MM.1S (cell line): ENCODE results near the gene RGS7.

Experiments used
- DNase-seq: peaks from one replicate; pipeline ENCODE4 v3.0.0-alpha.2; 2015
- H2AFZ ChIP-seq: fragments of 300-600 bp; sonication (generic); 2 replicates; pipeline ENCODE4 v1.6.0; 2016; ENCODE audit warnings: antibody characterized with exemption, low read length
- H3F3A ChIP-seq: fragments of 300-600 bp; sonication (generic); 2 replicates; pipeline ENCODE4 v1.6.1; 2016; ENCODE audit warnings: mild to moderate bottlenecking, antibody characterized with exemption, low read length, moderate library complexity, mixed read lengths; ENCODE audit not compliant: insufficient read depth
- H3K27ac ChIP-seq: fragments of 300-600 bp; sonication (generic); 2 replicates; pipeline ENCODE4 v1.5.1; 2016; ENCODE audit warnings: mild to moderate bottlenecking, low read length
- H3K27me3 ChIP-seq: fragments of 300-600 bp; sonication (generic); replicated peaks from 2 replicates; pipeline ENCODE4 v1.6.0; 2016; ENCODE audit warnings: low read length; ENCODE audit not compliant: insufficient read depth
- H3K36me3 ChIP-seq: fragments of 300-600 bp; sonication (generic); replicated peaks from 2 replicates; pipeline ENCODE4 v1.6.1; 2016; ENCODE audit warnings: mild to moderate bottlenecking, low read length, mixed read lengths; ENCODE audit not compliant: insufficient read depth
- H3K4me1 ChIP-seq: fragments of 300-600 bp; sonication (generic); 2 replicates; pipeline ENCODE4 v1.6.1; 2016; ENCODE audit warnings: low read length, mixed read lengths
- H3K4me2 ChIP-seq: fragments of 300-600 bp; sonication (generic); 2 replicates; pipeline ENCODE4 v1.6.0; 2016; ENCODE audit warnings: low read depth, low read length
- H3K4me3 ChIP-seq: fragments of 300-600 bp; sonication (generic); 2 replicates; pipeline ENCODE4 v1.5.1; 2016; ENCODE audit warnings: low read length, mixed read lengths
- H3K79me2 ChIP-seq: fragments of 300-600 bp; sonication (generic); 2 replicates; pipeline ENCODE4 v1.6.1; 2016; ENCODE audit warnings: mixed run types, low read length, mixed read lengths
- H3K9ac ChIP-seq: fragments of 300-600 bp; sonication (generic); 2 replicates; pipeline ENCODE4 v1.6.1; 2016; ENCODE audit warnings: low read length, mixed read lengths
- H3K9me2 ChIP-seq: fragments of 300-600 bp; sonication (generic); replicated peaks from 2 replicates; pipeline ENCODE4 v1.6.1; 2016; ENCODE audit warnings: mild to moderate bottlenecking, low read length, mixed read lengths; ENCODE audit not compliant: insufficient read depth
- H3K9me3 ChIP-seq: fragments of 300-600 bp; sonication (generic); replicated peaks from 2 replicates; pipeline ENCODE4 v1.6.1; 2016; ENCODE audit warnings: mild to moderate bottlenecking, low read length, mixed read lengths; ENCODE audit not compliant: insufficient read depth
- H4K20me1 ChIP-seq: fragments of 300-600 bp; sonication (generic); 2 replicates; pipeline ENCODE4 v1.6.1; 2016; ENCODE audit warnings: mild to moderate bottlenecking, low read length, moderate library complexity, mixed read lengths; ENCODE audit not compliant: insufficient read depth
- CTCF ChIP-seq: fragments of 300-600 bp; sonication (generic); IDR thresholded peaks from 2 replicates; pipeline ENCODE4 v1.5.1; 2016; ENCODE audit warnings: antibody characterized with exemption, low read length, mixed read lengths
- EZH2 ChIP-seq: fragments of 300-600 bp; sonication (generic); optimal IDR thresholded peaks from 2 replicates; pipeline ENCODE3; 2017; ENCODE audit warnings: low read depth, mild to moderate bottlenecking, antibody characterized with exemption, low read length, mixed read lengths
- EZH2phosphoT487 ChIP-seq: fragments of 300-600 bp; sonication (generic); IDR thresholded peaks from 2 replicates; pipeline ENCODE4 v1.6.1; 2018; ENCODE audit warnings: antibody characterized with exemption, low read length

RGS7 gene

GRCh38 chr1:240739754-240740153 is 617.3 kb downstream of the RGS7 start:
- no peak for DNase-seq
- H3K27ac ChIP-seq: no peak overlapping the region
- no peaks in the 10 kb centered on the region for H3K27me3 ChIP-seq
- no peaks in the 10 kb centered on the region for H3K79me2 ChIP-seq
- H3F3A ChIP-seq: no peaks in the 10 kb centered on the region
- no peak overlapping the region for H2AFZ ChIP-seq
- no peaks in the 10 kb centered on the region for H3K9me3 ChIP-seq
- no peaks in the 10 kb centered on the region for H3K9me2 ChIP-seq
- H3K4me3 ChIP-seq: no peak overlapping the region
- H3K9ac ChIP-seq: no peak overlapping the region
- no peaks in the 10 kb centered on the region for H4K20me1 ChIP-seq
- no peak overlapping the region for H3K4me2 ChIP-seq
- no peaks in the 10 kb centered on the region for H3K36me3 ChIP-seq
- no peaks in the 10 kb centered on the region for H3K4me1 ChIP-seq
- TF ChIP-seq CTCF: no peak
- no peak for TF ChIP-seq EZH2phosphoT487
- TF ChIP-seq EZH2: no peak

- no peak for TF ChIP-seq EZH2phosphoT487
- no peak for TF ChIP-seq EZH2
- no peak for TF ChIP-seq CTCF
Measured at GRCh38 chr1:240739139-240739538, 617.9 kb downstream of the RGS7 start.

DNA sequence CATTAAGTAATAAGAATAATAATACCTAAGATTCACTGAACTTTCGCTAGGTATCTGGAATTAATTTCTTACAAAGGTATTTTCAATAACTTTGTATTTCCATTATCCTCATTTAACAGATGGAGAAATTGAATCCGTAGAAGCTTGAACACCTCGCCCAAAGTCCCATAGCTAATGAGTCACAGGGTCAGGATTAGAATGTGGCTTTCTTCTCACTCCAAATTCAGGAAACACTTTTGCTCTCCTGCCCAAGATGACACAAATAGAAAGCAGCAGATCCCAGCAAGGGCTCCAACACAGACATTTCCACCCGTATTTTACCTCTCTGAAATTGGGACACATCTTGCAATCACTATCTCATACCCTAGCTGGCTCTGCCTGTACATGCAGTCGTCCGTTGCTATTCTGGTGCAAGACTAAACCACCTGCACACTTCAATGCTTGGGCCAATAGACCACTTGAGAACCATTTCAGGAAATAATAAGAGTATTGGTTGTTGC is 619.2 kb downstream of the RGS7 start:
- Histone ChIP-seq H3K4me1 (no peaks in the 10 kb centered on the region), H3K79me2 (no peaks in the 10 kb centered on the region), H3K4me2 (no peak overlapping the region), H3K27me3 (no peaks in the 10 kb centered on the region), H3K27ac (no peak overlapping the region), H3F3A (no peaks in the 10 kb centered on the region), H3K9ac (no peak overlapping the region), H4K20me1 (no peaks in the 10 kb centered on the region), H3K4me3 (no peak overlapping the region), H2AFZ (no peak overlapping the region), H3K9me2 (no peaks in the 10 kb centered on the region), H3K9me3 (no peaks in the 10 kb centered on the region), H3K36me3 (no peaks in the 10 kb centered on the region)
- TF ChIP-seq EZH2phosphoT487: no peak
- TF ChIP-seq EZH2: no peak
- no peak for TF ChIP-seq CTCF
- no peak for DNase-seq

More at GRCh38 chr1:240739139-240739538, 617.9 kb downstream of the RGS7 start:
- no peaks in the 10 kb centered on the region for H3K79me2 ChIP-seq
- no peaks in the 10 kb centered on the region for H3F3A ChIP-seq
- H3K27ac ChIP-seq: no peak overlapping the region
- no peaks in the 10 kb centered on the region for H4K20me1 ChIP-seq
- no peaks in the 10 kb centered on the region for H3K27me3 ChIP-seq
- H3K9ac ChIP-seq: no peak overlapping the region
- no peaks in the 10 kb centered on the region for H3K9me3 ChIP-seq
- H2AFZ ChIP-seq: no peak overlapping the region
- H3K4me1 ChIP-seq: no peaks in the 10 kb centered on the region
- H3K4me2 ChIP-seq: no peak overlapping the region
- no peak for DNase-seq
- no peaks in the 10 kb centered on the region for H3K36me3 ChIP-seq
- no peaks in the 10 kb centered on the region for H3K9me2 ChIP-seq
- no peak overlapping the region for H3K4me3 ChIP-seq
